ENCODE results near the gene KCNQ1. TPM values are rescaled to one million over a fixed set of nuclear protein-coding genes. Genes with fewer than 3 reads are reported as not detected.

KCNQ1 gene
- total and polyA plus RNA-seq, 9 of the 15 experiments (the other 6 are each of a cell fraction or from before 2014, with no cell fraction given), result 0.44 TPM; not detected in 8

GRCh38 chr11:2898366-2899079, 453.7 kb downstream of the KCNQ1 start (continued):
- TF ChIP-seq SETDB1 (IDR thresholded peaks at IDR 0.05; ENCODE audit: low read length) (no peak), ZNF184 (CRISPR knock-in tag; IDR thresholded peaks at IDR 0.05) (no peak), ZNF41 (CRISPR knock-in tag; conservative IDR thresholded peaks at IDR 0.05) (no peak), CEBPG (CRISPR knock-in tag; IDR thresholded peaks at IDR 0.05) (peak; percentile 89), CEBPG (tag; conservative IDR thresholded peaks at IDR 0.05 in 1 of 2, IDR thresholded peaks at IDR 0.05 in 1 of 2) (peak; percentile 47 to 78), TBP (optimal IDR thresholded peaks at IDR 0.05; ENCODE audit: low read depth, low read length) (no peak), NEUROD1 (IDR thresholded peaks at IDR 0.05; ENCODE audit: borderline replicate concordance, low read depth, low read length, partially characterized antibody) (no peak), KAT8 (IDR thresholded peaks at IDR 0.05; ENCODE audit: low read depth) (no peak), SLC30A9 (CRISPR knock-in tag; IDR thresholded peaks at IDR 0.05) (no peak), ZNF134 (CRISPR knock-in tag; conservative IDR thresholded peaks at IDR 0.05) (peak; percentile 59; the same call in 1 of the 2 replicates), SMARCA5 (IDR thresholded peaks at IDR 0.05) (no peak), ZNF280B (CRISPR knock-in tag; IDR thresholded peaks at IDR 0.05) (no peak), ZSCAN32 (CRISPR knock-in tag; IDR thresholded peaks at IDR 0.05) (no peak), FOXK1 (CRISPR knock-in tag; IDR thresholded peaks at IDR 0.05; ENCODE audit: borderline replicate concordance) (no peak), ZBTB9 (CRISPR knock-in tag; IDR thresholded peaks at IDR 0.05) (peak; percentile 40; the same call in 1 of the 2 replicates), LARP7 (IDR thresholded peaks at IDR 0.05) (no peak)
- TF ChIP-seq, protein P1, sequence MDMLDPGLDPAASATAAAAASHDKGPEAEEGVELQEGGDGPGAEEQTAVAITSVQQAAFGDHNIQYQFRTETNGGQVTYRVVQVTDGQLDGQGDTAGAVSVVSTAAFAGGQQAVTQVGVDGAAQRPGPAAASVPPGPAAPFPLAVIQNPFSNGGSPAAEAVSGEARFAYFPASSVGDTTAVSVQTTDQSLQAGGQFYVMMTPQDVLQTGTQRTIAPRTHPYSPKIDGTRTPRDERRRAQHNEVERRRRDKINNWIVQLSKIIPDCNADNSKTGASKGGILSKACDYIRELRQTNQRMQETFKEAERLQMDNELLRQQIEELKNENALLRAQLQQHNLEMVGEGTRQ (CRISPR knock-in tag; IDR thresholded peaks at IDR 0.05), result peak; percentile 30; the same call in 1 of the 2 replicates
